Activated naive CD8-positive, alpha-beta T cell treated with anti-CD3 and anti-CD28 coated beads, Interleukin-2, amount 50 U/mL, for 16 hours (primary cell): ENCODE data around the gene EOGT.

ENCODE experiments used
- DNase-seq: peaks from one replicate; pipeline ENCODE4 v3.0.0-alpha.2; 2020; ENCODE audit warnings: low read depth, low spot score

Gene EOGT

DNA sequence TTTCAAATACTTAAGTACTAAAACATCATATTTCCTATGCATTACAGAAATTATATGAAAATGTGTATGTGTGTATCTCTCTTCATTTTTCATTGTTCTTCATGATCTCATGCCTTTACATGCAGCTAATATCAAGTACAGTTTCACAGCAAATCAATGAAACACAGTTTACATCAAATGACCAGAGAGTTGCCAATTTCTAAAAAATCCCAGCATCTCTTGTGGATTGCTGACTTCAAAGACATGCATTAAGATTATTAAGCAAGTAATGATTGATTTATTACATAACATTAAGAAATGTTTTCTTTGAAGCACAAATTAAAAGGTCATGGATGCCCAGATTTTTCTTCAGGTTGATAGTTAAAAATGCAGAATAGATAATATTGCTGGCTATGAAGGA lies 50.1 kb downstream of the EOGT start:
- no peak for DNase-seq

GRCh38 chr3:68958932-68959331 lies 54.6 kb downstream of the EOGT start:
- DNase-seq: no peak

DNA sequence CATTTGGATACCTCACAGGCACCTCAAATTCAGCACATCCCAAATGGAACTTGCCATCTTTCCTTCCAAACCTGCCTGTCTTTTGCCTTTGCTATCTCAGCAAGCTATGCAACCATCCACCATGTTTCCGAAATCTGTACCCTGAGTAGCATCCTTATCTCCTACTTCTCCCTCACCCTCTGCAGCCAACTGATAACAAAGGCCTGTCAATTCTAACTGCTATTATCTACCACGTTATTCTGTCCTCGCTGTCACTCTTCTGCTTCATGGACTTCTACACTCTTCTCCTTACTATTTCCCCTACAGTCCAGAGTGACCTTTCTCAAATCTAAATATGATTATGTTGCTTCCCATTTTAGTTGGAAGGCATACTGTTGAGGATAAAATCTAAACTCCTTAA lies 55.6 kb downstream of the EOGT start:
- DNase-seq: no peak

DNA sequence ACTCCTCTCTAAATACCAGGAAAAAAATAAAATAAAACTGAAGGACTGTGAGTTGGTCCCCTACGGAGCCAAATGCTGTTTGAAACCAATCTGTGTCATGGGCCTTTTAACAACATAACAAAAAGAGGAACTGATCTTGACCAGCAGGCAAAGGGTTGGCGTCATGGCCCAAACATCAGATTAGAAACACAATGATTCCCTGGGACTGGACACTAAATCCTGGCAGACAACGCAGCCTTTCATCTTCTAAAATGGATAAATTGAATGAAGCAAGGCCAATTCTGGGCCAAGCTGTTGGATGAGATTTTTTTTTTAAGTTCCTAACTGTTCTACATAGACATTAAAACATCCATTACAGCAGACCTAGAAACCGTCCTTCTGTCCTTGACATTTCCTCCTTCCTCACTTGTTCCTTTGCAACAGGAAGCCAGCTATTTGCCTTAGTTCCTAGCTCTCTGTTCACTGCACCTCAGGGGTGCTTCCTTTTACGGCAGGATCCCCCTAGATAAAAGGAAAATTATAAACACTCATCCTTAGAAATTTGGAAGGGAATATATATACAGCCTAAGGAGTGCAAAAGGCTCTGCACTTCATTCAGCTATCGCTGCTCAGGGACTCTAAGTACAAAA lies 59.6 kb downstream of the EOGT start:
- no peak for DNase-seq

- no peak for DNase-seq
Observed at GRCh38 chr3:68945225-68945624, 68.3 kb downstream of the EOGT start.

GRCh38 chr3:68943753-68944500 lies 69.6 kb downstream of the EOGT start:
- no peak for DNase-seq

GRCh38 chr3:68941055-68941454 lies 72.4 kb downstream of the EOGT start:
- no peak for DNase-seq

GRCh38 chr3:68936856-68937255 lies 76.6 kb downstream of the EOGT start:
- DNase-seq: no peak

DNA sequence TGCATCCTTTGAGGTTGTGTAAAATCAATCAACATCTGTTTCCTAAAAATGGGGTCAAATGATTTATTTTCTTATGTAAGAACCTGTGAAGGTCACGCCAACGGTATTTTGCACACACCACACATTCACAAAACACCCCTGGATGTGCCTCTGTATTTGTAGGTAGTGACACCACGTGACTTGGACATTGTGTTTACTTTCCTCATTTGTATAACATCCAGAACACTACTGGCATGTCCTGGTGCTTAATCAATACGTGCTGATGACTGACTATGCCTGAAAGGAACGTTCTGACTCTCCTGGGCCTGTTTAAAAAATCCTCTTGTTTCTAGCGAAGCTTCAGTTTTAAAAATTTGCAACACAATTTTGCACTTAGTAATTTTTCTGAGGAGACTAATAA lies 77.7 kb downstream of the EOGT start:
- no peak for DNase-seq

DNA sequence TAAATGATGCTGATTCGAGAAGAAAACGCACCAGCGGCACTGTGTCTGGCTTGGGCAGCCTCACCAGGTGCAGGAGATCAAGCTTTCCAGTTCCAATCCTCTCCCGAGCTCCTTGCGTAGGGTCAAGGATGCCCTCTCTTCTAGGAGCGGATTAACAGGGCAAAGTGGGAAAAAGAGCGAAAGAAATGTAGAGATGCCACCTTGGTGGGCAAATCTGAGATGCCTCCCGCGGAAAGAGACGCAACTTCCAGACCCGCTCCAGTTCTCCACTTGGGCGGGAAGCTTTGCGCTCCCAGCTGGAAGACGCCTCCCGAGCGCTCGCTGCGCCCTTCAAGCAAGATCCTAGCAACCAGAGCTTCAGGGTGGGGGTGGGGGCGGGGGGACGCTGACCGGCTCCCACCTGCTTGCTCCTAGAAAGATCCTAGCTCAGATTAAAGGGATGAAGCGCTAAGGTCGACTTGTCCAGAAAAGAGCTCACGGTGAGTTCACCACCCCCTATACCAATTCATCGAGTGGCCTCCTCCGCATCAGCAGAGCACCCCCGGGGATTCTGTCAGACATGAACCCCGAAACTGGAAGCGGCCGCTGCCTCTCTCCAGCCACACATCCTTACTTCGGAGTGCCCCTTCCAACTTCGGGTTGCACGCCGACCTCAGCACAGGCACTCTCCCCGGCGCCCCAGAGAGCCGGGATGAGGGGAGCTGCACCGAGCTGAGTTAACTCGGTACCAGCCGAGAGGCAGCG lies 81.9 kb downstream of the EOGT start:
- no peak for DNase-seq
